ENCODE results near the gene WDR27.

Gene WDR27

GRCh38 chr6:169657284-169657610 is 44.6 kb downstream of the WDR27 start:
- Histone ChIP-seq H3K4me3 (no peak overlapping the region), H3K27ac (no peak overlapping the region)
- TF ChIP-seq CTCF (IDR thresholded peaks at IDR 0.05), result no peak
- DNase-seq (ENCODE audit: low spot score), result no peak

- TF ChIP-seq CTCF (IDR thresholded peaks at IDR 0.05), result no peak
- no peak overlapping the region for H3K27ac ChIP-seq
- DNase-seq (ENCODE audit: low spot score), result no peak
Measured at GRCh38 chr6:169656546-169657283, 45.1 kb downstream of the WDR27 start.

GRCh38 chr6:169654598-169655391 is 47.0 kb downstream of the WDR27 start:
- no peak for TF ChIP-seq CTCF (IDR thresholded peaks at IDR 0.05)
- Histone ChIP-seq H3K4me3 (peak overlapping the region; percentile 70), H3K27ac (peak overlapping the region; percentile 62 to 79)
- no peak for DNase-seq (ENCODE audit: low spot score)

More at GRCh38 chr6:169656546-169657283, 45.1 kb downstream of the WDR27 start:
- H3K4me3 ChIP-seq, result no peak overlapping the region

GRCh38 chr6:169653691-169654090 is 48.1 kb downstream of the WDR27 start:
- no peak for TF ChIP-seq CTCF (IDR thresholded peaks at IDR 0.05)
- Histone ChIP-seq H3K27ac (no peak overlapping the region), H3K4me3 (no peak overlapping the region)
- no peak for DNase-seq (ENCODE audit: low spot score)

GRCh38 chr6:169652896-169653295 is 48.9 kb downstream of the WDR27 start:
- TF ChIP-seq CTCF (IDR thresholded peaks at IDR 0.05), result no peak
- DNase-seq (ENCODE audit: low spot score), result no peak
- Histone ChIP-seq H3K27ac (no peak overlapping the region), H3K4me3 (no peak overlapping the region)

- no peak for TF ChIP-seq CTCF (IDR thresholded peaks at IDR 0.05)
- DNase-seq (ENCODE audit: low spot score), result no peak
- no peak overlapping the region for H3K27ac ChIP-seq
- H3K4me3 ChIP-seq, result no peak overlapping the region
Measured at GRCh38 chr6:169651498-169651897, 50.3 kb downstream of the WDR27 start.

- no peak overlapping the region for H3K4me3 ChIP-seq
- H3K27ac ChIP-seq, result no peak overlapping the region
- no peak for TF ChIP-seq CTCF (IDR thresholded peaks at IDR 0.05)
- DNase-seq (ENCODE audit: low spot score), result no peak
Measured at GRCh38 chr6:169650959-169651292, 50.9 kb downstream of the WDR27 start.
